Heart left ventricle (tissue), 16 donors: ENCODE results near the gene PRDM16. TPM values are rescaled to one million over a fixed set of nuclear protein-coding genes. Genes with fewer than 3 reads are reported as not detected.

Experiments used
- ATAC-seq, 4 donors: fragments of 200-7000 bp; cut with Tn5 transposase; one replicate each; pipeline ENCODE4 v1.9.1; 2020 to 2022; ENCODE audit warnings: moderate library complexity in 4 of 4, mild to moderate bottlenecking in 3 of 4, moderate number of reproducible peaks in 1 of 4
- DNase-seq, 5 donors: peaks; one replicate each; pipeline ENCODE4 v3.0.0-alpha.2; 2020
- H3K27ac ChIP-seq, 12 donors: fragments of 200-600 bp; sonication (generic) in 4 of 12; one replicate each; pipeline versions ENCODE4 v1.5.0 to v1.8.0; 2016 to 2022; ENCODE audit warnings: mild to moderate bottlenecking in 2 of 12
- H3K27me3 ChIP-seq, 9 donors: fragments of 200-600 bp; sonication (generic) in 2 of 9; one replicate each; pipeline versions ENCODE4 v1.5.1 to v1.8.0; 2016 to 2022; ENCODE audit warnings: mild to moderate bottlenecking in 3 of 9
- H3K36me3 ChIP-seq, 9 donors: fragments of 200-600 bp; sonication (generic) in 2 of 9; one replicate each; pipeline versions ENCODE4 v1.5.0 to v1.8.0; 2018 to 2022; ENCODE audit warnings: mild to moderate bottlenecking in 2 of 9
- H3K4me1 ChIP-seq, 12 donors: fragments of 200-600 bp; sonication (generic) in 4 of 12; one replicate each; pipeline versions ENCODE4 v1.5.0 to v1.8.0; 2016 to 2022; ENCODE audit warnings: mild to moderate bottlenecking in 3 of 12
- H3K4me3 ChIP-seq, 12 donors: fragments of 200-600 bp; sonication (generic) in 4 of 12; one replicate each; pipeline versions ENCODE4 v1.5.0 to v1.8.0; 2017 to 2022; ENCODE audit warnings: mild to moderate bottlenecking in 9 of 12, moderate library complexity in 4 of 12
- H3K9me3 ChIP-seq, 12 donors: fragments of 200-600 bp; sonication (generic) in 4 of 12; one replicate each; pipeline versions ENCODE4 v1.5.0 to v1.8.0; 2016 to 2022; ENCODE audit warnings: mild to moderate bottlenecking in 1 of 12
- POLR2A ChIP-seq, 2 donors: fragments of 450-650 bp; IDR thresholded peaks; one replicate each; pipeline ENCODE4 v1.6.1; 2017; ENCODE audit warnings: antibody characterized with exemption in 2 of 2, mild to moderate bottlenecking in 2 of 2, moderate library complexity in 2 of 2
- WGBS, 4 donors: extraction: QIAGEN DNeasy Blood & Tissue Kit in 2 of 4; methylation state at CpG; one replicate each; pipeline versions ENCODE4 v1.1.5 to v1.1.7; 2013 to 2018; 5-methylcytosine and 5-hydroxymethylcytosine counted together
- intact Hi-C, 10 donors: fragments of 100-400 bp; cut with DNase I; formaldehyde crosslinking; loops; one replicate each; pipeline versions ENCODE4 v1.11.1 to v1.14.2; 2022
- polyA plus RNA-seq, 2 donors: library from polyadenylated mRNA; stranded (reverse); fragments of 200-250 nt; gene quantifications; one replicate each; pipeline ENCODE4 v1.2.3, GENCODE V29; 2013
- total RNA-seq, 9 donors: library from RNA; depleted of rRNA in 2 of 9; stranded (reverse); fragments of >200 nt in 2 of 9; fragmentation: NEBNext Ultra II Directional in 3 of 9; extraction: Animal tissue kit (Norgen Biotek cat#: 25700) in 3 of 9; gene quantifications; one replicate each; pipeline versions ENCODE4 v1.1.0 to v1.2.4, GENCODE V29; 2016 to 2023
- TF ChIP-seq, protein P1 (sequence below), 12 donors: fragments of 200-600 bp; sonication (generic) in 4 of 12; IDR thresholded peaks; one replicate each; pipeline versions ENCODE4 v1.5.0 to v1.8.0; 2018 to 2022; ENCODE audit warnings: antibody characterized with exemption in 12 of 12, mild to moderate bottlenecking in 5 of 12
- donor health status: ischemic (EF 13 %, LVEDD 7.1; RV severe dilation, severe dysfunction).
- donor health status: healthy with polysubstance abuse.
- donor health status: DM: no; HTN: yes; CAD: no.
- donor health status: DM: no; HTN: no; CAD: no.
- donor health status: ischemic (EF 25% LVEDD 6.9; RV normal size, moderate dysfunction).
- donor health status: ischemic (EF 25% LVEDD 5.7; RV mildly dilated, moderate dysfunction).
- donor health status: healthy.
- donor health status: DM: yes; HTN: yes; CAD: no.
- donor health status: ischemic (EF 35%, LVEDD 5.7; RV mildly dilated, moderate dysfunction).
- donor health status: nonischemic (EF 11% LVEDD 7.7; RV severe dilation, severe dysfunction).
- donor health status: DM: yes; HTN: yes; CAD: no.
- donor health status: PGD.
- donor health status: ischemic (EF 29% LVEDD 5.4; RV normal size, mild dysfunction).
- donor health status: nonischemic (EF 23%, LVEDD 6.1; RV moderate dilation, normal function).

PRDM16 gene
- total and polyA plus RNA-seq, 11 donors, result 6.0 to 22.7 (median 14.0) TPM

DNA sequence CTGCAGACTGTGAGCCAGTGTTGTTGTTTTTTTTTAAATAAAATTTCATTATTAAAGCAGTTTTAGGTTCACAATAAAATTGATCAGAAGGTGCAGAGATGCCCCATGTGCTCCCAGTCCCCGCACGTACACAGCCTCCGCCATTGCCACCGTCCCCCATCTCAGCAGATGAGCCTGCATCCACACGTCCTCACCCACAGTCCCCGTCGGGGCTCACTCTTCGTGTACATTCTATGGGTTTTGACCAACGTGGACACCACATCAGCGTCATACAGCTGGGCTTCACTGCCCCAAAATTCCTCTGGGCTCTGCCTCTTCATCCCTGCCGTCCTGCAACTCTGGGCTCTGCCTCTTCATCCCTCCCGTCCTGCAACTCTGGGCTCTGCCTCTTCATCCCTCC, 373.9 kb downstream of the PRDM16 start:
- Histone ChIP-seq H3K36me3 (no peaks in the 10 kb centered on the region), H3K27me3 (peaks cover 0 to 61% (median 6%) of the 10 kb centered on the region in 9 donors), H3K27ac (no peak overlapping the region), H3K4me3 (no peak overlapping the region), H3K9me3 (peaks cover 0 to 20% (median 0%) of the 10 kb centered on the region in 12 donors), H3K4me1 (no peaks in the 10 kb centered on the region)
- intact Hi-C loops, result no loop called here
- DNase-seq (no peak), ATAC-seq (no peak)
- WGBS, 4 donors, result 78 to 85% (median 84%) methylated on average over 12 of the region's 12 CpGs
- TF ChIP-seq, protein P1, sequence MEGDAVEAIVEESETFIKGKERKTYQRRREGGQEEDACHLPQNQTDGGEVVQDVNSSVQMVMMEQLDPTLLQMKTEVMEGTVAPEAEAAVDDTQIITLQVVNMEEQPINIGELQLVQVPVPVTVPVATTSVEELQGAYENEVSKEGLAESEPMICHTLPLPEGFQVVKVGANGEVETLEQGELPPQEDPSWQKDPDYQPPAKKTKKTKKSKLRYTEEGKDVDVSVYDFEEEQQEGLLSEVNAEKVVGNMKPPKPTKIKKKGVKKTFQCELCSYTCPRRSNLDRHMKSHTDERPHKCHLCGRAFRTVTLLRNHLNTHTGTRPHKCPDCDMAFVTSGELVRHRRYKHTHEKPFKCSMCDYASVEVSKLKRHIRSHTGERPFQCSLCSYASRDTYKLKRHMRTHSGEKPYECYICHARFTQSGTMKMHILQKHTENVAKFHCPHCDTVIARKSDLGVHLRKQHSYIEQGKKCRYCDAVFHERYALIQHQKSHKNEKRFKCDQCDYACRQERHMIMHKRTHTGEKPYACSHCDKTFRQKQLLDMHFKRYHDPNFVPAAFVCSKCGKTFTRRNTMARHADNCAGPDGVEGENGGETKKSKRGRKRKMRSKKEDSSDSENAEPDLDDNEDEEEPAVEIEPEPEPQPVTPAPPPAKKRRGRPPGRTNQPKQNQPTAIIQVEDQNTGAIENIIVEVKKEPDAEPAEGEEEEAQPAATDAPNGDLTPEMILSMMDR (IDR thresholded peaks at IDR 0.05), result no peak
- TF ChIP-seq POLR2A (IDR thresholded peaks at IDR 0.05), result no peak

DNA sequence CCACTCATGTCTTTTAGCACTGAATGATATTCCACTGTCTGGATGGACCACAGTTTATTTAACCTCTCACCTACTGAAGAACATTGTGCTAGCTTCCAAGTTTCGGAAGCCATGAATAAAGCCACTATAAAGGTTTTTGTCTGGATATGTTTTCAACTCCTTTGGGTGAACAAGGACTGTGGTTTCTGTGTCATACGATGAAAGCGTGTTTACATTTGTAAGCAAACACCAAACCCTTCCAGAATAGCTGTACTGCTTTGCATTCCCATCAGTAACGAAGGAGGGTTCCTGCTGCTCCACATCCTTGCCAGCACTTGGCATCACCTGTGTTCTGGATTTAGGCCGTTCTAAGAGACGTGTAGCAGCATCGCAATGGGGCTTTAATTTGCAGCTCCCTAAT, 374.8 kb downstream of the PRDM16 start:
- peaks cover 0 to 24% (median 0%) of the 10 kb centered on the region in 12 donors for H3K9me3 ChIP-seq
- no peaks in the 10 kb centered on the region for H3K4me1 ChIP-seq
- no peak overlapping the region for H3K27ac ChIP-seq
- TF ChIP-seq POLR2A (IDR thresholded peaks at IDR 0.05), result no peak
- TF ChIP-seq, protein P1 (IDR thresholded peaks at IDR 0.05), result no peak
- intact Hi-C loops, result no loop called here
- 77 to 85% (median 83%) methylated on average over 7 of the region's 7 CpGs for WGBS, 4 donors
- peaks cover 0 to 52% (median 6%) of the 10 kb centered on the region in 9 donors for H3K27me3 ChIP-seq
- no peak overlapping the region for H3K4me3 ChIP-seq
- DNase-seq (no peak), ATAC-seq (no peak)
- no peaks in the 10 kb centered on the region for H3K36me3 ChIP-seq

DNA sequence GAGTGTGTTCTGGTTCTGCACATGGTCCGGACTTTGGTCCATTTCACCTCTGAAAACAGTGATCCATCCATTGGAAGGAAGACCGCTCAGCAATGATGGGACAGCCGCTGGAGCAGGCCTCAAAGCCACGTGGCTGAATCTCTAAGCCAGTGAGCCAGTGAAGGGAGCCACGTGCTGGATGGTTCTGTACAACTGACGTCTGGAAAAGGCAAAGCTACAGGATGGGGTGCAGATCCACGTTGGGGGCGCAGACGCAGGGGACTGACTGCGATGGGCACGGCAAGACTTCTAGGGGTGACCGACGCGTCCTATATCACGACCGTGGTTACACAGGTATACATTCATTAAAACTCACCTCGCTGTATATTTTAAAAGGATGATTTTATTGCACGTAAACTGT, 375.3 kb downstream of the PRDM16 start:
- H3K27me3 ChIP-seq, result peaks cover 0 to 48% (median 6%) of the 10 kb centered on the region in 9 donors
- intact Hi-C loops, result no loop called here
- peaks cover 0 to 24% (median 0%) of the 10 kb centered on the region in 12 donors for H3K9me3 ChIP-seq
- no peaks in the 10 kb centered on the region for H3K4me1 ChIP-seq
- ATAC-seq (no peak), DNase-seq (peak in 1 of 5 donors; percentile 19)
- H3K4me3 ChIP-seq, result no peak overlapping the region
- 87 to 92% (median 90%) methylated on average over 18 of the region's 18 CpGs for WGBS, 4 donors
- TF ChIP-seq, protein P1 (IDR thresholded peaks at IDR 0.05), result no peak
- TF ChIP-seq POLR2A (IDR thresholded peaks at IDR 0.05), result no peak
- no peaks in the 10 kb centered on the region for H3K36me3 ChIP-seq
- no peak overlapping the region for H3K27ac ChIP-seq

DNA sequence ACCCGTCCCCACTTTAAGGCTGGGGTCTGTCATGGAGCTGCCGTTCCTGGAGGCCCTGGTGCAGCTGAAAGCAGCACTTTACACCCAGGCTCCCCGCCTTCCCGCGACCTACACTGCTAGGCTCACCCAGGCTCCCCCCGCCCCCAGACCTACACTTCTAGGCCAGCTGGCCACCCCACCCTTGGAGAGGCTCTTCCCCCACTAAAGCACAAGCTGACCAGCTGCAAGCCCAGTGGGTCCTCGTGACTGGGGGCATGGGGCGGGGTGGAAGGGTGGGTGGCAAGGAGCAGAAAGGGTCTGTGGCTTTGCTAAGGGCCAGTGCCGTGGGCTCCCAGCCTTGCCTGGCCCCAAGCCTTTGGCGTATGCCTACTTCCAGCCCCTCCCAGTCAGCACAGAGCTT, 375.7 kb downstream of the PRDM16 start:
- H3K27ac ChIP-seq, result no peak overlapping the region
- H3K27me3 ChIP-seq, result peaks cover 0 to 44% (median 6%) of the 10 kb centered on the region in 9 donors
- 69 to 80% (median 72%) methylated on average over 10 of the region's 10 CpGs for WGBS, 4 donors
- intact Hi-C loops, result no loop called here
- H3K36me3 ChIP-seq, result no peaks in the 10 kb centered on the region
- no peak overlapping the region for H3K4me3 ChIP-seq
- ATAC-seq (no peak), DNase-seq (peak in 1 of 5 donors; percentile 27)
- no peak for TF ChIP-seq POLR2A (IDR thresholded peaks at IDR 0.05)
- TF ChIP-seq, protein P1 (IDR thresholded peaks at IDR 0.05), result no peak
- H3K9me3 ChIP-seq, result peaks cover 0 to 24% (median 0%) of the 10 kb centered on the region in 12 donors
- H3K4me1 ChIP-seq, result no peaks in the 10 kb centered on the region
